Anterior cingulate cortex (tissue), 58 donors: Measurements from ENCODE around the gene UBL7.
A peak's percentile ranks its signal among the peaks of the same experiment; 100 is the strongest.

Experiments
- DNase-seq, 58 donors: peaks; one replicate each; lab custom pipeline; 2025; lab: John Stamatoyannopoulos, UW

Gene UBL7

GRCh38 chr15:74399511-74400312, 61.2 kb downstream of the UBL7 start:
- no peak for DNase-seq

- DNase-seq = no peak
Observed at GRCh38 chr15:74399100-74399499, 61.9 kb downstream of the UBL7 start.

GRCh38 chr15:74398183-74398582, 62.8 kb downstream of the UBL7 start:
- DNase-seq = no peak

- DNase-seq = no peak
Observed at GRCh38 chr15:74397239-74398068, 63.5 kb downstream of the UBL7 start.

- peak in 9 of 58 donors; percentile 11 to 33 (median 16) for DNase-seq
Observed at GRCh38 chr15:74396445-74397238, 64.3 kb downstream of the UBL7 start.

- no peak for DNase-seq
Observed at GRCh38 chr15:74396146-74396438, 64.9 kb downstream of the UBL7 start.
